GM20431 (cell line): ENCODE measurements around the gene CPT1C.

ENCODE experiments used
- in situ Hi-C: fragments of 300-500 bp; cut with MseI, MboI; formaldehyde crosslinking; loops from one replicate; pipeline ENCODE4 v1.15.0; 2020; ENCODE audit warnings: low sequenced_read_pairs; ENCODE audit not compliant: unreplicated experiment

The CPT1C gene

GRCh38 chr19:49744946-49745381, 54.0 kb downstream of the CPT1C start:
- in situ Hi-C loops: no loop called here

GRCh38 chr19:49746206-49746958, 55.5 kb downstream of the CPT1C start:
- in situ Hi-C loops: no loop called here

GRCh38 chr19:49749055-49749716, 58.3 kb downstream of the CPT1C start:
- in situ Hi-C loops: no loop called here

- in situ Hi-C loops: no loop called here
Measured at GRCh38 chr19:49749771-49750170, 58.9 kb downstream of the CPT1C start.

- in situ Hi-C loops: no loop called here
Measured at GRCh38 chr19:49752701-49753100, 61.8 kb downstream of the CPT1C start.

GRCh38 chr19:49755956-49756355, 65.0 kb downstream of the CPT1C start:
- in situ Hi-C loops: no loop called here

GRCh38 chr19:49758292-49758691, 67.4 kb downstream of the CPT1C start:
- in situ Hi-C loops: no loop called here

GRCh38 chr19:49761249-49761624, 70.3 kb downstream of the CPT1C start:
- in situ Hi-C loops: no loop called here

GRCh38 chr19:49761625-49762311, 70.9 kb downstream of the CPT1C start:
- in situ Hi-C loops: no loop called here

- in situ Hi-C loops: no loop called here
Measured at GRCh38 chr19:49763230-49763629, 72.3 kb downstream of the CPT1C start, which contains the start of gene TSKS. TSS of gene TSKS (minus strand) at chr19:49763306. CDS start at chr19:49763247, 59 bp downstream.
